Stomach (tissue), 9 donors: ENCODE data around the gene DNAL4. TPM values are rescaled to one million over a fixed set of nuclear protein-coding genes. Genes with fewer than 3 reads are reported as not detected.
A peak's percentile ranks its signal among the peaks of the same experiment; 100 is the strongest.

ENCODE experiments used
- DNase-seq, 2 donors: peaks; one replicate each; pipeline versions ENCODE4 v3.0.0 to v3.0.0-alpha.2; 2013 to 2019
- H3K27ac ChIP-seq, 5 donors: fragments of 200-600 bp in 4 of 5; sonication (generic) in 4 of 5; one replicate each; pipeline ENCODE4 v1.5.1; 2013 to 2019; ENCODE audit warnings: mild to moderate bottlenecking in 1 of 5, moderate library complexity in 1 of 5
- H3K27me3 ChIP-seq, 3 donors: fragments of 200-600 bp; sonication (generic); one replicate each; pipeline ENCODE4 v1.5.1; 2017 to 2019; ENCODE audit warnings: mixed run types in 1 of 3
- H3K36me3 ChIP-seq, 4 donors: fragments of 200-600 bp; sonication (generic); 1 replicate in 3 of 4; 2 replicates in 1 of 4; pipeline ENCODE4 v1.5.1; 2016 to 2019
- H3K4me1 ChIP-seq, 4 donors: fragments of 200-600 bp; sonication (generic); one replicate each; pipeline ENCODE4 v1.5.1; 2016 to 2019
- H3K4me3 ChIP-seq, 4 donors: fragments of 200-600 bp; sonication (generic) in 3 of 4; one replicate each; pipeline ENCODE4 v1.5.1; 2016 to 2019; ENCODE audit warnings: mild to moderate bottlenecking in 1 of 4
- H3K9me3 ChIP-seq, 4 donors: fragments of 200-600 bp; sonication (generic); one replicate each; pipeline ENCODE4 v1.5.1; 2016 to 2019
- EP300 ChIP-seq: sonication (generic); formaldehyde crosslinking; IDR thresholded peaks from one replicate; pipeline ENCODE4 v1.6.1; 2017; ENCODE audit warnings: antibody characterized with exemption
- POLR2A ChIP-seq, 4 donors: fragments of 450-650 bp; IDR thresholded peaks; one replicate each; pipeline ENCODE4 v1.6.1; 2016; ENCODE audit warnings: antibody characterized with exemption in 4 of 4, control low read depth in 2 of 4, mild to moderate bottlenecking in 1 of 4, moderate library complexity in 1 of 4
- POLR2AphosphoS5 ChIP-seq, 3 donors: sonication (generic); formaldehyde crosslinking; IDR thresholded peaks; one replicate each; pipeline ENCODE4 v1.6.1; 2016; ENCODE audit warnings: antibody characterized with exemption in 3 of 3
- WGBS, 5 donors: extraction: QIAGEN DNeasy Blood & Tissue Kit in 3 of 5; methylation state at CpG; one replicate each; pipeline versions ENCODE4 v1.1.5 to v1.1.7; 2013 to 2018; 5-methylcytosine and 5-hydroxymethylcytosine counted together
- intact Hi-C: fragments of 100-400 bp; cut with DNase I; formaldehyde crosslinking; loops from one replicate; pipeline ENCODE4 v1.15.1; 2023; ENCODE audit warnings: low total_unique reads
- polyA plus RNA-seq, 3 donors: library from polyadenylated mRNA; stranded (reverse); fragments of 200-250 nt; gene quantifications; one replicate each; pipeline ENCODE4 v1.2.3, GENCODE V29; 2013
- total RNA-seq, 5 donors: library from RNA; depleted of rRNA; stranded (reverse); fragments of >200 nt; gene quantifications; one replicate each; pipeline versions ENCODE4 v1.1.0 to v1.2.3, GENCODE V29; 2014 to 2016
- TF ChIP-seq, protein P1 (sequence below), 7 experiments: fragments of 450-650 bp in 4 of 7; fragments of 200-600 bp in 3 of 7; sonication (generic) in 3 of 7; IDR thresholded peaks; one replicate each; pipeline ENCODE4 v1.5.1; 2016 to 2019; ENCODE audit warnings: antibody characterized with exemption in 7 of 7, control low read depth in 2 of 7, mild to moderate bottlenecking in 1 of 7
- donor health status: healthy with polysubstance abuse.
- donor health status: Bipolar disorder and iron deficiency.
- donor health status: healthy.

The DNAL4 gene
- total and polyA plus RNA-seq, 8 donors, result 0.58 to 33.0 (median 15.9) TPM

DNA sequence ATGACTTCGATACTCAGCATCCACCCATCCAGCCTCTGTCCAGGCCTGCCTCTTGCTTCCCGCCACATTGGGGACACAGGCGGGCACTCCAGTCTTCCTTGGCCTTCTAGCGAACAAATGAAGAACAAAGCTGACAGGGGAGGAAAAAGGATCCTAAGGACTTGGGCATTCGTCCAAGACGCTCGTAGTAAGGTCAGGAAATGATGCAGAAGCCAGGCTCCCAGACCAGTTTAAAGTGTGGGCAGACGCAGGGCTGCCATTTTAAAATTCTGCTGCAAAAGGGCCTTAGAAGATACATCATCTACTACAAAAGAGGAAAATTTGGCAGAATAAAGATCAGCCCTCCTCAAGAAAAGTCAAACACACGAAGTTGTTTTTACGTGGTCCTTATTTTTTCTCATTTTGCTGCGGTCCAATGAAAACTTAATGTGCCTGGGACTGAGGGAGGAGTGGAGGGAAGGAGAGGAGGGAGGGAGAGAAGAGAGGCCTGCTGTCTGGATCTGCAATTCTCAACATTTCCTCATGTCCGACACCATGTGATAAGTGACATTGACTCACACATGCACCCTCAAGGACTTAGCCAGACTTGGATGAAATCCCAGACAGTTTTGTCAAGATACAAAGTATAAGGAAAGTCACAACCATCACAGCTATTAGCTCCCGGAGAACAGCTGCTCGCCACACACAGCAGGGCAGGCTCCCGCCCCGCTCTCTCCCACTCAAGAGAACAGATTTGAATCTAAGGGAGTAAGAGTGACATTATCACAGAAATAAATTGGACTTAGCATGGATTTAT is 5.7 kb downstream of the DNAL4 start:
- 50 to 62% (median 60%) methylated on average over 16 of the region's 16 CpGs for WGBS, 5 donors
- intact Hi-C loops, result no loop called here

DNA sequence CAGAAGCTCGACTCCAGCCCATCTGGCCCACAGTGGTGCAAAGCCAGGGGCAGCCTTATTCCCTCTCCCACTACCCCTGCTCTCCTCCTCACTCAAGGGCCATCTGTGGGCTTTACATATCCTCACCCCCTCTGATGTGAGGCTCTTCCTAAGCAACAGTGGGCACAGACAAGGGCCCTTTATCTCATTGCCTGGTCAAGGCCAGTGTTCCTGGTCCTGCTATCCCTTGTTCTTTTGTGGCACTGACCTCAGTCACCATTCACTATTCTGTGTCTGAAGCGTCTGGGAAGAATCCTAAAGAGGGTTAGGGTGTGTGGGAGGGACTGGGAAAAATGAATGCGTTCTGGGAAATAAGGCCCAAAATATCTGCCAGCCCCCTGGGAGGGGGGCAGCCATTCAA is 7.3 kb downstream of the DNAL4 start:
- intact Hi-C loops, result no loop called here
- Histone ChIP-seq H3K4me1 (peaks cover 9 to 47% (median 33%) of the 10 kb centered on the region in 4 donors), H3K9me3 (no peaks in the 10 kb centered on the region), H3K27ac (peak overlapping the region in 3 of 5 donors; percentile 61 to 76 (median 65)), H3K36me3 (peaks cover 0 to 25% (median 17%) of the 10 kb centered on the region in 4 donors), H3K4me3 (no peak overlapping the region), H3K27me3 (no peaks in the 10 kb centered on the region)
- 74 to 92% (median 88%) methylated on average over 3 of the region's 3 CpGs for WGBS, 5 donors
- DNase-seq, result peak in 1 of 2 donors; percentile 22
- TF ChIP-seq POLR2AphosphoS5 (IDR thresholded peaks at IDR 0.05) (no peak), POLR2A (IDR thresholded peaks at IDR 0.05) (no peak), EP300 (no peak)
- TF ChIP-seq, protein P1, sequence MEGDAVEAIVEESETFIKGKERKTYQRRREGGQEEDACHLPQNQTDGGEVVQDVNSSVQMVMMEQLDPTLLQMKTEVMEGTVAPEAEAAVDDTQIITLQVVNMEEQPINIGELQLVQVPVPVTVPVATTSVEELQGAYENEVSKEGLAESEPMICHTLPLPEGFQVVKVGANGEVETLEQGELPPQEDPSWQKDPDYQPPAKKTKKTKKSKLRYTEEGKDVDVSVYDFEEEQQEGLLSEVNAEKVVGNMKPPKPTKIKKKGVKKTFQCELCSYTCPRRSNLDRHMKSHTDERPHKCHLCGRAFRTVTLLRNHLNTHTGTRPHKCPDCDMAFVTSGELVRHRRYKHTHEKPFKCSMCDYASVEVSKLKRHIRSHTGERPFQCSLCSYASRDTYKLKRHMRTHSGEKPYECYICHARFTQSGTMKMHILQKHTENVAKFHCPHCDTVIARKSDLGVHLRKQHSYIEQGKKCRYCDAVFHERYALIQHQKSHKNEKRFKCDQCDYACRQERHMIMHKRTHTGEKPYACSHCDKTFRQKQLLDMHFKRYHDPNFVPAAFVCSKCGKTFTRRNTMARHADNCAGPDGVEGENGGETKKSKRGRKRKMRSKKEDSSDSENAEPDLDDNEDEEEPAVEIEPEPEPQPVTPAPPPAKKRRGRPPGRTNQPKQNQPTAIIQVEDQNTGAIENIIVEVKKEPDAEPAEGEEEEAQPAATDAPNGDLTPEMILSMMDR (IDR thresholded peaks at IDR 0.05), result no peak

More for the DNA sequence above, 5.7 kb downstream of the DNAL4 start:
- peak; percentile 32 to 89 for DNase-seq
- no peak for TF ChIP-seq POLR2A (IDR thresholded peaks at IDR 0.05)
- TF ChIP-seq POLR2AphosphoS5 (IDR thresholded peaks at IDR 0.05), result peak in 2 of 3 donors; percentile 37 to 84
- peaks cover 14 to 52% (median 40%) of the 10 kb centered on the region in 4 donors for H3K4me1 ChIP-seq
- peaks cover 0 to 17% (median 12%) of the 10 kb centered on the region in 4 donors for H3K36me3 ChIP-seq
- no peaks in the 10 kb centered on the region for H3K9me3 ChIP-seq
- H3K4me3 ChIP-seq, result no peak overlapping the region
- H3K27me3 ChIP-seq, result no peaks in the 10 kb centered on the region
- peak overlapping the region; percentile 28 to 80 (median 75) for H3K27ac ChIP-seq

DNA sequence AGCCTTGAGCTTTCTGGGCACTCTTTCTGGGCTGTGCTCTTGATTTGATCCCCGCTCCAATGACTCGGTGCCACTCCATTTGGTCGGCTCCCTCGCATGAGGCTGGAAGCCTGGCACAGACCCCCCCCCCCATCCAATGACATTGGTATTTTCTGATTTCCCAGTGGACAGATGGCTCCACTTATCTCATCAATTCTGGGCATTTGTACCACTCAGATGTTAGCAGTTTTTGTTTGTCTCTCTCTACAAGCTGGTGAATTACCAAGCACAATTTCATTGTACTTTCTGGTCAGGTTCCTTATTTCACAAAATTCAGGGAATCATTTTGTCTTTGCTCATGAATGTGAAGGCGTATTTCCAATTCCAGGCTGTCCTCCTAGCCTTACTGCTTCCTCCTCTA is 9.1 kb downstream of the DNAL4 start:
- WGBS, 5 donors, result 93 to 98% (median 96%) methylated on average over 5 of the region's 5 CpGs
- Histone ChIP-seq H3K4me1 (peaks cover 9 to 47% (median 33%) of the 10 kb centered on the region in 4 donors), H3K4me3 (no peak overlapping the region), H3K9me3 (no peaks in the 10 kb centered on the region), H3K27ac (peak overlapping the region in 2 of 5 donors; percentile 65 to 76), H3K36me3 (peaks cover 0 to 31% (median 23%) of the 10 kb centered on the region in 4 donors), H3K27me3 (no peaks in the 10 kb centered on the region)
- no peak for TF ChIP-seq EP300
- no peak for TF ChIP-seq POLR2AphosphoS5 (IDR thresholded peaks at IDR 0.05)
- TF ChIP-seq POLR2A (IDR thresholded peaks at IDR 0.05), result no peak
- TF ChIP-seq, protein P1 (IDR thresholded peaks at IDR 0.05), result no peak
- intact Hi-C loops, result no loop called here
- DNase-seq, result no peak

- WGBS, 5 donors, result 90 to 96% (median 95%) methylated on average over 15 of the region's 15 CpGs
- DNase-seq, result no peak
- H3K4me1 ChIP-seq, result peaks cover 5 to 44% (median 29%) of the 10 kb centered on the region in 4 donors
- intact Hi-C loops, result no loop called here
- H3K4me3 ChIP-seq, result no peak overlapping the region
- H3K36me3 ChIP-seq, result peaks cover 2 to 36% (median 30%) of the 10 kb centered on the region in 4 donors
- no peak overlapping the region for H3K27ac ChIP-seq
- no peak for TF ChIP-seq POLR2AphosphoS5 (IDR thresholded peaks at IDR 0.05)
- no peak for TF ChIP-seq EP300
- TF ChIP-seq POLR2A (IDR thresholded peaks at IDR 0.05), result no peak
- TF ChIP-seq, protein P1 (IDR thresholded peaks at IDR 0.05), result no peak
- no peaks in the 10 kb centered on the region for H3K9me3 ChIP-seq
- H3K27me3 ChIP-seq, result no peaks in the 10 kb centered on the region
Observed at GRCh38 chr22:38784035-38784434, 9.9 kb downstream of the DNAL4 start.
